Stimulated activated CD4-positive, alpha-beta T cell treated with anti-CD3 and anti-CD28 coated beads, Interleukin-4, amount 100 ng/mL, for 48 hours (primary cell): ENCODE results near the gene KRTAP7-1.

ENCODE experiments used
- DNase-seq, 2 donors: peaks; one replicate each; pipeline ENCODE4 v3.0.0-alpha.2; 2020; ENCODE audit warnings: low read depth in 2 of 2

Gene KRTAP7-1, protein sequence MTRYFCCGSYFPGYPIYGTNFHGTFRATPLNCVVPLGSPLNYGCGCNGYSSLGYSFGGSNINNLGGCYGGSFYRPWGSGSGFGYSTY

DNA sequence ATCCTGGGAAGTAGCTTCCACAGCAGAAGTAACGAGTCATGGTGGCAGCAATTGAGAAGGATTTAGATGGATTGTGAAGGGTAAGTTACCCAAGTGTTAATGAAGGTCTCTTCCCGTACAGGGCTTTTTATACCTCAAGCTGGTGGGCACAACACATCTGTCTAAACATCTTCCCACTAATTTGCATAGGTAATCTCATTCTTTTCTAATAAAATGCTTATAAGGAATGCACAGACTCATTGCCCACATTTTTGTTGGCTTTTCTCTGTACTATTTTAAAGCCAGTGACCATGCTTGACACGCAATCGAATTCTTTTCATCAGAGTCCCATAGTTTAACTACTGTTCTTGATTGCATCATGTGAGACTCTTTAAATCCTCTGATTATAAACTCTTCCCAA, at the start of gene KRTAP7-1:
TSS of gene KRTAP7-1 (minus strand) at position 101 of the 400 bp plus-strand sequence. CDS start at position 40, 61 bp downstream.
- no peak for DNase-seq

DNA sequence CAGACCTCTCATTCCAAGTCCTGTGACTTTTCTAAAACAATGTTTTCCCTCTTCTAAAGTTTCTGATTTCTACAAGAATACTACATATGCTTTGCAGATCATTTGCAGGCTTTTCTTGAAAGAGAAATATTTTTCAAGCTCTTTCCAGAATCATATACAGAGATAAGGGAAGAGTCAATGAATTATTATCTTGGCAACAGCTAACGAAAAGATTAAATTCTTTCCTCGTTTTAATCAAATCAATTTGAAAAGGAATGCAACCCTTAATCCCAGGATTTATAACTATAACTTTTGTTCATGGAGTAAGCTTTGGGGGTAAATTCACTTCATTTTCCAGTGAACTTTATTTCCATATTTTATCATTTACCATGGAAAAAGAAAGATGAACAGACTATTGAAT, 45.0 kb upstream of the KRTAP7-1 start:
- no peak for DNase-seq

DNA sequence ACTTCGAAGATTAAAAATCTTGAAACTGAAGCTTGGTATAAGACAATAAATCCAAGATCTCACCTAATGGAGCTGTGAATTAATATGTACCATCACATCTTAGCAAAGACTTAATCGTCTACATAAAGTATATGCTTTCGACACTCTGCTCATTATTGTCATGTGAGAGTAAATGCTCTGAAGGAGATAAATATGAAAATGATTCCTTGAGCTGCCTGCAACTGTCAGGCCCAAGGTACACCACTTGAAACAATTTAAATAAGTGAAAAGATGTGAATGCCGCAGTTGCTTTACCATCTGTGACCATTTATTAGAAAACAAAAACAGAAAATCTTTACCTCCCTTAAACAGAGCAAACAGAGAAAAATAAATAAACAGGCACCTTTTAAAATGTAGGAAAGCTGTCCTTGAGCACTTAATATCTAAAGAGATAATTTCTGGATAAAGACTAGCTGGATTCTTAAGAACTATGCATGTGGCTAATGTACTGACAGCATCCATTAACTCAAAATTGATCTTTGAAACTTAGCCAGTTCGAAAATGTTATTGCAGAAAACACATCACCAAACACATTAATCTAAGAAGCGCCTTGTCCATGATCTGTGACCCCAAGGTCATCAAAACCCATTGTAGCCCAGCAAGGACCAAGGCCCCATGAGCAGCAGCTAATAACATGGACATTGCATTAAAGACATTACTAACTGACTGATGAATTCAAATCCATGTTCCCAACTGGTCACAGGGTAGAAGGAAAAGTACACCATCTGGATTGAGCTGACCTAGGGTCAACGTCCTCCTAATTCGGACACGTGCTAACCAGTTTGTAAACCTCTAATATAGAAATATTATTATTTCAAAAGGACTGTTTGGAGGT, 18.3 kb upstream of the KRTAP7-1 start:
- no peak for DNase-seq

- no peak for DNase-seq
Measured at GRCh38 chr21:30842990-30843389, 13.4 kb upstream of the KRTAP7-1 start.

DNA sequence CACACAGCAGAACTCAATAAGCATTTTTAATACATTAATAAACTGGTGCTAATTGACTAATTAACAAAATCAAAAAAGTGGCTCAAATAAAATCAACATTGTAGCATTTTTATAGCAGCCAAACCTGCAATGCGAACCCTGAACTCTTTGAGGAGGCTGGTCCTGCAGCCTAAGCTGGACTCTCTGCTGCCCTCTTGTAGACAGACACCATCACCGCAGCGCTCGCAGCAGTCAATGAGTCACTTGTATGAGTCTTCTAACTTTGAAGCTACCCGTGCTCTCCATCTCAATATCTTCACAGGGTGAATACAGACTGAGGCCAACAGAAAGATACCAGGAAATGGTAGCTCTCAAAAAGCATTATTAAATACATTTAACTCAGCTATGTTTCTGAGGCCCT, 9.7 kb upstream of the KRTAP7-1 start:
- DNase-seq = peak; percentile 10 to 29

DNA sequence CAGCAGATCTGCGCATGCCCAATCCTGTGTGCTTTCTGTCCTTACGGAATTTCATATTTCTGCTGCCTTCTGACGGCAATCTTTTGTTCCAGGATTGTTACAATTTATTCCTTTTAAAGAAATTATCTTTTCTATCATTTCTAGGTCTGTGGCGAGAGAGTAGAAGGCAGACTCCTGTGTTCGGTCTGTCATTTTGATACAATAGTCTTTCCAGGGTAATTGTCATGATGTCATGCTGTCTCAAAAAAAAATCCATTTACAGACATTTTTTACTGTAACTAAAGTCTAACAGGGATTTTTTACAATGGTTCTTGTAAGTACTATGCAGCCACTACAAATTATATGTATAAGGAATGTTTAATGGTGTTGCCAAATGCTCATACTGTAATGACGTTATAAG, 9.0 kb upstream of the KRTAP7-1 start:
- DNase-seq = no peak

GRCh38 chr21:30831194-30831765, 1.7 kb upstream of the KRTAP7-1 start:
- DNase-seq = peak; percentile 19 to 21

DNA sequence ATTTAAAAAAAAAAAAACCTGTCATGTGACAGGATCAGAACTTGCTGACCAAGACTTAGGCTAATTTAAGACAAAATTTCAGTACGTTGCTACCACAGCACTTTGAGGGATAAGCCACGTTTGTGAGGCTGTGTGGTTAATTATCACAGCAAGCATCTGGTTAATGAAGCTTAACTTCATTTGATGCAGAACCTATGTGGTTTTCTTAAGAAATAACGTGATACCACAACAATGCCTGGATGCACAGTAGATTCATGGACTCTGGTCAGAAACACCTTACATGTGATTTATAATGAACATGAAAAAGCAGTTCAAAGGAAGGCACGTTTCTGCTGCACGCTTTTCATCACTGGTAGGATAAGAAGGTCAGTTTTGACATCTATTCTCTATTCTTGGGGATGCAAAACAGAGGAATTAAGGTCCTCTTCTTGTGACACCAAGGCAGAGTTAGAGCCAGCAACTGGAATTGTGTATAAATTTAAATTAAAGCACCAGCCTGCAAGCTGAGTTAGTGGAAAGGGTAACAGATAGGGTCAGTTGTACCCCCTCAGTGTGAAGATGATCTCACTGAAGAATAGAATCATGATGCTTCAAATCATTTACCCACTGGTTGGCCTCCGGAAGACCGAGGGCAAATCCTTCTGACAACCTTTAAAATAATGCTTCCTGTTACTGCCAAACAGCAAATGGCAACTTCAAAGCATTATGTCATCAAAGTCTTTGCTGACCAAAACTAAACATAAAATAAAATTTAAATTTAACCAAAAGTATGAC, 10.5 kb downstream of the KRTAP7-1 start:
- DNase-seq = no peak

DNA sequence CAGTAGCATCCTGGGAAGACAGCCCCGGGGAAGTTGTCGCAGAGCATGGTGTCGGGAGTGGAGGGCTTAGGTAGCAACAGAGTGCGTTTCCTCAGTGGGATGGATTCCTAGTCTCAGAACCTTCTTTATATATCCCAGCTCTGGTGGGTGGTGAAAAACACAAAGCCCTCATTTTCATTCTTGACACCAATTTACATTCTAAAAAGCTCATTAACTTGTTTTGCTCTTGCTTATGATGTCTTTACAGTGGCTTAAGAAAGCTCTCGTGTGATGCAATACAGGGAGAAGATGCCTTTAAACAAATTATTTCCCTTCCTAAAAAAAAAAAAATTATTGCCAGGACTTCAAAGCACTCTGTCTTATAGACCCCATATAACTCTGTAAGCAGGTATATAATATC, 16.4 kb downstream of the KRTAP7-1 start, which contains the start of gene KRTAP8-1:
TSS of gene KRTAP8-1 (minus strand) at position 101 of the 400 bp plus-strand sequence. CDS start at position 47, 54 bp downstream.
- DNase-seq = no peak

GRCh38 chr21:30800605-30801004, 29.0 kb downstream of the KRTAP7-1 start:
- DNase-seq = no peak

GRCh38 chr21:30793581-30794314, 35.8 kb downstream of the KRTAP7-1 start:
- DNase-seq = no peak

DNA sequence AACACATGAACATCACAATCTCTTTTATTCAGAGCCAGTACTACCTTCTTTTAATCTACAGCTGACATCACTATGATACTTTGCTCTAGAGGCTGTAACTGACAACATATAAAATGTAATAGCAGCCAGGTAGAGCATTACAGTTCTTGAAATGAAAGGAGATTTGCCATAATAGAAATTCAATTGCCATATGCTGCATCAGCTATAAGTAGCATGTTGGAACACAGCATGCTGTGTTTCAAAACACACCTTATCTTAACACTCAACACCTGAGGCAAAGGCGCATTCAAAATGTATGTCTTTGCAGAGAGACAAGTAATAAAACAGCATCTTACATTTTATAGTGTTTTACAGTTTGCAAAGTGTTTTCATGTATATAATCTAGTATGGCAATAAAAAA, 50.3 kb downstream of the KRTAP7-1 start:
- DNase-seq = no peak
